Muscle layer of duodenum (tissue), 2 donors: ENCODE data around the gene TEX264.

ENCODE experiments used
- H3K27ac ChIP-seq: one replicate; pipeline ENCODE4 v1.7.0; 2013; ENCODE audit warnings: mild to moderate bottlenecking, low read length
- H3K27me3 ChIP-seq: one replicate; pipeline ENCODE4 v1.7.0; 2013; ENCODE audit warnings: low read depth, mild to moderate bottlenecking, control low read depth, low read length
- H3K36me3 ChIP-seq, 2 donors: one replicate each; pipeline ENCODE4 v1.7.0; 2013; ENCODE audit warnings: low read length in 2 of 2, control low read depth in 1 of 2, mild to moderate bottlenecking in 1 of 2; ENCODE audit not compliant: insufficient read depth in 2 of 2, control insufficient read depth in 1 of 2
- H3K4me1 ChIP-seq, 2 donors: one replicate each; pipeline ENCODE4 v1.7.0; 2013; ENCODE audit warnings: low read length in 2 of 2, mild to moderate bottlenecking in 2 of 2, control low read depth in 1 of 2, moderate library complexity in 1 of 2; ENCODE audit not compliant: insufficient read depth in 2 of 2, control insufficient read depth in 1 of 2
- H3K4me3 ChIP-seq, 2 donors: one replicate each; pipeline ENCODE4 v1.7.0; 2013; ENCODE audit warnings: low read length in 2 of 2, low read depth in 1 of 2, mild to moderate bottlenecking in 1 of 2
- H3K9me3 ChIP-seq, 2 donors: one replicate each; pipeline ENCODE4 v1.7.0; 2013; ENCODE audit warnings: low read length in 2 of 2, control low read depth in 1 of 2, mild to moderate bottlenecking in 1 of 2; ENCODE audit not compliant: control insufficient read depth in 1 of 2
- donor health status: healthy.

The TEX264 gene

DNA sequence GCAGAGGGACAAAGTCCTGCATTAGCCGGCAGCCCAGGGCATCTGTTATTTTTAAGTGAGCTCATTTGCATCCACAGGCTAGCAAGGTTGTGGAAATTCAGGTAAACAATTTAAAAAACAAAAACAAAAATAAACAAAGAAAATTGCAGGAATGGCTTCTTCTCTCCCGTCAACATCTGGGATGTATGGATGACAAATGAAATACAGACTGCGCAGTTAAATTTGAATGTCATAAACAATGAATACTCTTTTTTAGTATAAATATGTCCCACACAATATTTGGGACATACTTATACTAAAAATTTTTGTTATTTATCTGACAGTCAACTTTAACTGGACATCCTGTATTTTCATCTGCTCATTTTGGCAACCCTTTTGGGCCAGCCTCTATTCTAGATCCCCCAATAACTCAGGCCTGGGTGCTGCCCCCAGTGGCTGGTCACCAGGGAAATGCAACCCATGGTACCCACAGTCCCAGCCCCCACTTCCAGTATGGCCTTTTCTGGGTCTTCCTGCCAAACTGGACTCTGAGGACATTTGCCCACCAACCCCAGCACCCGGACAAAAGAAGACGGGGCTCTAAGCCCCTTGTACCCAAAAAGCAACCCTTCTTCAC is 48.5 kb downstream of the TEX264 start:
- H3K4me1 ChIP-seq, result no peaks in the 10 kb centered on the region
- no peak overlapping the region for H3K4me3 ChIP-seq
- H3K36me3 ChIP-seq, result no peaks in the 10 kb centered on the region
- H3K27me3 ChIP-seq, result no peaks in the 10 kb centered on the region
- no peak overlapping the region for H3K27ac ChIP-seq
- H3K9me3 ChIP-seq, result no peaks in the 10 kb centered on the region

DNA sequence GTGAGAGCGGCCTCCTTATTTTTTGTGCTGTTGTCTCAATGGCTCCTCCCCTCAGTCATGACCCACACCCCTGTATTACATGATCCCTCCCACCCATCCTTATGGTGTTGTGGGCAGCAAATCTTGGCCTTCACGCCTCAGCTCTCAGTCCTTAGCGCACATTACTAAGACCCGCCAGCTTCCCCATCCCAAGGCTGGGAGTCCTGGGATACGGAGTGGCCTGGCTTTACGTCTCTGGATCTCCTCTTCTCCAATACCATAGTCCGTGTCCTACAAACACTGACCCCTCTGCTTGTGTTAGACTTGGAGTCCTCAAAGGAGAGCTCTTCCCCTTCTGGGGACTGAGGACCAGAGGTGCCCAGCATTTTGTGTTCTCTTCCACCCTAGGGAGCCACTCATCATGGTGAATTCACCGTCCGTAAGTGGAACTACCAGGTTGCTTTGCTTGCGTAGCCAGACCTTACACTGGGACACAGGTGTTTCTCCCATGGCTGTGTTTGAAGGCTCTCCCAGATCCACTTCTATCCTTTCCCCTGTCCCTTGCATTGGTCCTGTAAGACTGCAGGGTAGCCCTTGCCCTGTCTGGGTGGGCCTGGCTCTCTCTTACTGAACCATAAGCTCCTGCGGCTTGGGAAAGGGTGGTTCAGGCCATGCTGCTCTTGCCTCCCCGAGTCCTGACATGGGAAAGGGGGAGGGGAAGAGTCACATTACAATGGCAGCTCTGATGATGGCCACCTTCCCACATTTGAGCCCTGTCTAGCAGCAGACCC is 49.4 kb downstream of the TEX264 start:
- no peaks in the 10 kb centered on the region for H3K9me3 ChIP-seq
- no peaks in the 10 kb centered on the region for H3K4me1 ChIP-seq
- H3K4me3 ChIP-seq, result no peak overlapping the region
- H3K36me3 ChIP-seq, result no peaks in the 10 kb centered on the region
- H3K27ac ChIP-seq, result no peak overlapping the region
- no peaks in the 10 kb centered on the region for H3K27me3 ChIP-seq

DNA sequence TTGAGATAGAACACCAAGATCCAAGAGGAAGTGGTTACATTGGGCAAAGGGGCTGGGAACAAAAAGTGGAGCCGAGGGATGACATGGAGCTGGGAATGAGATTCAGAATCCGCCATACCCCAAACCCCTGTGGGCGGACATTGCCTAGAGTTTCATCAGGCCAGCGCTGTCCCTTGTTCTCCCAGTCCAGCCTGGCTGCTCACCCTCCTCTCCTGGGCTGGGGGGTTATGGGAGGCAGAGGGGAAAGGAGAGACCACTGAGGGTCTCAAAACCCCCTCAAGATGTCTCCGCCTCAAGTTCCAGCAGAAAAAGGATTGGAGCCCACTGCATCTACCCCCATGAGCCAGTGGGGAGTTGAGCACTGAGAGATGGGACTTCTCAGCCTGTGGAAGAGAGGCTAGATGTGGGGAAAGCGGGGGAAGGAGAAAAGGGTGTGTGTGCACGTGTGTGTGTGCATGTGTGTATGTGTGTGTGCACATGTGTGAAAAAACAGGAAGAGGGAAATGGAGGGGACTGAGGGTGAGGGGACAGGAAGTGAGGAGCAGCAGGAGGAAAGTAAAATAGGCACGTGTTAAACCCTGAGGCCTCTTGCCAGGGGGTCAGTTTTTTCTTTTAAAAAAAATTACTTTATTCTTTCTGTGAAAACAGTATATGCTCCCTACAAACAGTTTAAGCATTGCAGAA is 50.2 kb downstream of the TEX264 start:
- H3K9me3 ChIP-seq, result no peaks in the 10 kb centered on the region
- no peak overlapping the region for H3K4me3 ChIP-seq
- no peaks in the 10 kb centered on the region for H3K4me1 ChIP-seq
- no peak overlapping the region for H3K27ac ChIP-seq
- no peaks in the 10 kb centered on the region for H3K27me3 ChIP-seq
- no peaks in the 10 kb centered on the region for H3K36me3 ChIP-seq

DNA sequence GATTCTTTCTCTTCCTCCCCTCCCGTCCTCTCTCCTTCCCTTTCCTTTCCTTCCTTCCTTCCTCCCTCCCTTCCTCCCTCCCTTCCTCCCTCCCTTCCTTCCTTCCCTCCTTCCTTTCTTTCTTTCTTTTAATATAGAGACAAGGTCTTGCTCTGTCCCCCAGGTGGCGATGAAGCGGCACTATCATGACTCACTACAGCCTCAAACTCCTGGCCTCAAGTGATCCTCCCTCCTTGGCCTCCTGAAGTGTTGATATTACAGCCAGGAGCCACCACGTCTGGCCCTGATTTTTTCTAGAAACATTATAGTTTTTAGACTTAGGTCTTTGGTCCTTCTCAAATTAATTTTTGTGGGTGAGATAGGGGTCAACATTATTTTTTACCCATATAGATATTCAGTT is 51.3 kb downstream of the TEX264 start:
- H3K4me1 ChIP-seq, result no peaks in the 10 kb centered on the region
- H3K9me3 ChIP-seq, result no peaks in the 10 kb centered on the region
- no peak overlapping the region for H3K4me3 ChIP-seq
- no peaks in the 10 kb centered on the region for H3K27me3 ChIP-seq
- no peak overlapping the region for H3K27ac ChIP-seq
- H3K36me3 ChIP-seq, result no peaks in the 10 kb centered on the region

DNA sequence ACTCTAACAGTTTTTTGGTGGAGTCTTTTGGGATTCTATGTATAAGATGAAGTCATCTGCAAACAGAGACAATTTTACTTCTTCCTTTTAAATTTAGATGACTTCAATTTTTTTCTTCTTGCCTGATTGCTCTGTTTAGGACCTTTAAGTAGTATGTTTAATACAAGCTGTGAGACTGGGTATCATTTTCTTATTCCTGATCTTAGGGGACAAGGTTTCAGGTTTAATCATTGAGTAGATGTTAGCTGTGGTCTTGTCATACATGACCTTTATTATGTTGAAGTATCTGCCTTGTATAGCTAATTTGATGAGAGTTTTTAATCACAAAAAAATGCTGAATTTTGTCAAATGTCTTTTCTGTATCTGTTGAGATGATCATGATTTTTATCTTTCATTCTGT is 56.4 kb downstream of the TEX264 start:
- Histone ChIP-seq H3K27ac (no peak overlapping the region), H3K9me3 (peaks cover 0 to 4% of the 10 kb centered on the region in 2 donors), H3K27me3 (no peaks in the 10 kb centered on the region), H3K36me3 (no peaks in the 10 kb centered on the region), H3K4me1 (no peaks in the 10 kb centered on the region), H3K4me3 (no peak overlapping the region)

DNA sequence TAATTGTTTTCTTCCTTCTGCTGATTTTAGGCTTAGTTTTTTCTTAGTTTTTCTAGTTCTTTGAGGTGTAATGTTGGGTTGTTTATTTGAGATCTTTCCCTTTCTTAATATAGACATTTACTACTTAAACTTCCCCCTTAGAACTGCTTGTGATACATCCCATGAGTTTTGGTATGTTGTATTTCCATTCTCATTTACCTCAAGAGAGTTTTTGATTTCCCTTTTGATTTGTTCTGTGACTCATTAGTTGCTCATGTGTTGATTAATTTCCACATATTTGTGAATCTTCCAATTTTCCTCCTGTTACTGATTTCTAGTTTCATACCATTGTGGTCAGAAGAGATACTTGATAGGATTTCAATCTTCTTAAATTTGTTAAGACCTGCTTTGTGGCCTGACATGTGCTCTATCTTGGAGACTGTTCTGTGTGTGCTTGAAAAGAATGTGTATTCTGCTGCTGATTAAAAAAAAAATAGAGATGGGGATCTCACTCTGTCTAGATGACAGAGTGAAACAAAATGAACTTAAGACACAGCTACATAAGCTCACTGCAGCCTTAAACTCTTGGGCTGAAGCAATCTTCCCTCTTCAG is 58.1 kb downstream of the TEX264 start:
- H3K36me3 ChIP-seq, result no peaks in the 10 kb centered on the region
- no peaks in the 10 kb centered on the region for H3K27me3 ChIP-seq
- H3K27ac ChIP-seq, result no peak overlapping the region

DNA sequence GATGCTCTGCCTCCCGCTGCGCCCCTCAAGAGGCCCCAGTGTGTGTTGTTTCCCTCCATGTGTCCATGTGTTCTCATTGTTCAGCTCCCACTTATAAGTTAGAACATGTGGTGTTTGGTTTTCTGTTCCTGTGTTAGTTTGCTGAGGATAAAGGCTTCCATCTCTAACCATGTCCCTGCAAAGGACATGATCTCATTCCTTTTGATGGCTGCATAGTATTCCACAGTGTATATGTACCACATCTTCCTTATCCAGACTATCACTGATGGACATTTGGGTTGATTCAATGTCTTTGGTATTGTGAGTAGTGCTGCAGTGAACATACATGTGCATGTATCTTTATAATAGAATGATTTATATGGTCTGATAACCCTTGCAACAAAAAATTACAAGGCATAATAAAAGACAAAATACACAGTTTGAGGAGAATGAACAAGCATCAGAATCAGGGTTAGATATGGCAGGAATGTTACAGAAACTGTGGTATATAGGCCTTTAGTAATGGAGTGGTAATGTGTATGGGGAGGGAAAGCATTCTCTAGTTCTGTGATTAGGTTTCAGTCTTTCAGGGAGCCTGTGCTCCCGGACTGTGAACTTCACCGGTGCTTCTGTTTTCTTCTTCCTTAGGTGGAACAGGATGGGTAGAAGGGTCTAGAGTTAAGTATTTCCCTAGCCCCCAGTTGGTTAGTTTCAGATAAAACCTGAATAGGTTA is 63.0 kb downstream of the TEX264 start:
- Histone ChIP-seq H3K27me3 (no peaks in the 10 kb centered on the region), H3K4me1 (no peaks in the 10 kb centered on the region), H3K9me3 (peaks cover 0 to 4% of the 10 kb centered on the region in 2 donors), H3K4me3 (no peak overlapping the region), H3K27ac (no peak overlapping the region), H3K36me3 (no peaks in the 10 kb centered on the region)

More for the DNA sequence above, 58.1 kb downstream of the TEX264 start:
- Histone ChIP-seq H3K4me1 (no peaks in the 10 kb centered on the region), H3K4me3 (no peak overlapping the region), H3K9me3 (peaks cover 0 to 4% of the 10 kb centered on the region in 2 donors)

DNA sequence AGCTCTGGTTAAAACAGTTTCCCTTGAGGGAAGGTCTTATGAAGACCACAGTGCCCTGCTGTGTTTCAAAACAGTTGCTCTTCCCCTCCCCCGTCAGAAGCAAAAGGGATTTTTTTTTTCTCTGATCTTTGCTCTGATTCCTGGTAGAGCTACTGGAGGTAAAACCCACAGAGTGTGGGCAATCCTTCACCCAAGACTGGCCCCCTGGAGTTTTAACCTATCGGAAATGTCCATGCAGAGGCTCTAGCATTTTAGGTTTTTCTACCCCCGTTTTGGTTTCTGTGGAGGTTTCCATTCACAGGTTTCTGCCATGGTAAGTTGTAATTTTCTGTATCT is 63.5 kb downstream of the TEX264 start:
- Histone ChIP-seq H3K27me3 (no peaks in the 10 kb centered on the region), H3K4me3 (no peak overlapping the region), H3K27ac (no peak overlapping the region), H3K9me3 (peaks cover 0 to 4% of the 10 kb centered on the region in 2 donors), H3K4me1 (no peaks in the 10 kb centered on the region), H3K36me3 (no peaks in the 10 kb centered on the region)

DNA sequence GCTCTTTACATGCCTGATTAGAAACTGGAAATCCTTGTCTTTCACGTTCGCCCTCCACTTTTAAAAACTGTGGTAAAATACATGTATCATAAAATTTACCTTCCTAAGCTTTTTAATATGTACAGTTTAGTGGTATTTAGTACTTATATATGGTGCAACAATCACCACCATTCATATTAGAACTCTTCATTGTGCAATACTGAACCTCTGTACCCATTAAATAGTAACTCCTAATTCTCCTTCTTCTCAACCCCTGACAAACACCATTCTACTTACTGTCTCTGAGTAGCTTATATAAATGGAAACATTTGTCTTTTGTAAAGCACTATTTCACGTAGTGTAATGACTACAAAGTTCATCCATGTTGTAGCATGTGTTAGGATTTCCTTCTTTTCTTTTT is 64.0 kb downstream of the TEX264 start:
- Histone ChIP-seq H3K4me1 (no peaks in the 10 kb centered on the region), H3K36me3 (no peaks in the 10 kb centered on the region), H3K9me3 (no peaks in the 10 kb centered on the region), H3K27me3 (no peaks in the 10 kb centered on the region), H3K4me3 (no peak overlapping the region), H3K27ac (no peak overlapping the region)

DNA sequence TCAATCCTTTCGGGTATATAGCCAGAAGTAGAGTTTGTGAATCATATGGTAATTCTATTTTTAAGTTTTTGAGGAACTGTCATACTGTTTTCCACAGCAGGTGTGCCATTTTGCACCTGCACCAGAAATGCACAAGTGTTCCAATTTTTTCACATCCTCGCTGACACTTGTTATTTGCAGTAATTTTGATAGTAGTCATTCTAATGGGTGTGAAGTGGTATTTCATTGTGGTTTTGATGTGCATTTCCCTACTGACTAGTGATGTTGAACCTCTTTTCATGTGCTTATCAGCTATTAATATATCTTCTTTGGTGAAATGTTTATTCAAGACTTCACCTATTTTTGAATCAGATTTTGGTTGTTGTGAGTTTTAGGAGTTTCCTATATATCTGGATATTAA is 64.9 kb downstream of the TEX264 start:
- Histone ChIP-seq H3K4me3 (no peak overlapping the region), H3K27ac (no peak overlapping the region), H3K9me3 (no peaks in the 10 kb centered on the region), H3K4me1 (no peaks in the 10 kb centered on the region), H3K27me3 (no peaks in the 10 kb centered on the region), H3K36me3 (no peaks in the 10 kb centered on the region)

DNA sequence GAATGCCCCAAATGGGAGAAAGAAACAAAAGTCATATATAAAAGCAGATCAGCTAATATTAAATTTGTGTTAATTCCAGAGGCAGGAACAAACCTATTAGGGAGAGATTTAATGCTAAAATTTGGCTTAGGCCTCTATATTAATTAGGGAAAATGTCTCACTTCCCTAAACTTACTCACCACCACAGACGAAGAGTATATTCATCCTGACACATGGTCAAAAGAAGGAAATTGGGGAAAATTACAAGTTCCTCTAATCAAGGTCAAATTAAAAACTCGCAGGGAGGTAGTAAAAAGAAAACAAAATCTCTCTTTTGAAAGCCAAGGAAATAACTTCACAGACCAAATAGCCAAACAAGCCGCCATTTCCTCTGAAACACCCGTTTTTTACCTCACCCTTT is 68.1 kb downstream of the TEX264 start:
- Histone ChIP-seq H3K4me1 (no peaks in the 10 kb centered on the region), H3K27me3 (no peaks in the 10 kb centered on the region), H3K36me3 (no peaks in the 10 kb centered on the region), H3K4me3 (no peak overlapping the region), H3K27ac (no peak overlapping the region), H3K9me3 (peaks cover 0 to 5% of the 10 kb centered on the region in 2 donors)
